ENCODE results near the gene CPLX3. TPM values are rescaled to one million over a fixed set of nuclear protein-coding genes. Genes with fewer than 3 reads are reported as not detected.

Gene CPLX3
- total and polyA plus RNA-seq, 2 of the 8 experiments (the other 6 are each of a cell fraction or from before 2014, with no cell fraction given): 0.17 TPM; not detected in 1

DNA sequence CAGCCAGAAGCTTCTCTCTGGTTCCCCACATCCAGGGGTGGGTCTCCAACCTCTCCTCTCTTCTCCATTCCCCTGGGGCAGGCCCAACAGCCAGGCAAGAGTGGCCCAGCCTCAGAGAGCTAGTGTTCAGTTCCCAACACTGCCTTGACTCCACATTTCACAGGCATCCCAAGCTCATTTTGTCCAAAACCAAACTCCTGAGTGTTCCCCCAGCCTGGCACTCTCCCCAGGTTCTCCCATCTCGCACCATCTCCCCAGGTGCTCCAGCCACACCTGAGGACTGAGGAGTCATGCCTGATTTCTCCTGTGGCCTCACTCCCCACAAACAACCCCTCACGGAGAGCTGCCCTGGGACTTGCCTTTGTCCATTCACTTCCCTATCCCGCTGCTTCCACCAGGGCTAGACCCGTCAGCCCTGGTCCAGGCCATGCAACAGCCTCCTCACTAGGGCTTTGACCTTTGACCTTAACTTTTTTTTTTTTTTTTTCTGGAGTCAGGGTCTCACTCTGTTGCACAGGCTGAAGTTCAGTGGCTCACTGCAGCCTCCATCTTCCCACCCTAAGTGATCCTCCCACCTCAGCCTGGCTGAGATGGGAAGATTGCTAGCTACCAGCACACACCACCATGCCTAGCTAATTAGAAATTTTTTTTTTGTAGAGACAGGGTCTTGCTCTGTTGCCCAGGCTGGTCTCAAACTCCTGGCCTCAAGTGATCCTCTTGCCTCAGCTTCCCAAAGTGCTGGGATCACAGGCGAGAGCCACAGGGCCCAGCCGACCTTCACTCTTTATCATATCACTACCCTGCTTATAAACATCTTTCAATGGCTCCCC is 48.4 kb upstream of the CPLX3 start (continued):
- TF ChIP-seq, protein P1, sequence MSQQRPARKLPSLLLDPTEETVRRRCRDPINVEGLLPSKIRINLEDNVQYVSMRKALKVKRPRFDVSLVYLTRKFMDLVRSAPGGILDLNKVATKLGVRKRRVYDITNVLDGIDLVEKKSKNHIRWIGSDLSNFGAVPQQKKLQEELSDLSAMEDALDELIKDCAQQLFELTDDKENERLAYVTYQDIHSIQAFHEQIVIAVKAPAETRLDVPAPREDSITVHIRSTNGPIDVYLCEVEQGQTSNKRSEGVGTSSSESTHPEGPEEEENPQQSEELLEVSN (IDR thresholded peaks at IDR 0.05): no peak
- TF ChIP-seq HDAC2 (IDR thresholded peaks at IDR 0.05; ENCODE audit: borderline replicate concordance in 1 of 2, low read depth in 2 of 2, low read length in 2 of 2) (no peak), MAFK (IDR thresholded peaks at IDR 0.05; ENCODE audit: low read depth, low read length) (no peak), NRF1 (IDR thresholded peaks at IDR 0.05; ENCODE audit: low read depth, low read length) (no peak), NANOG (IDR thresholded peaks at IDR 0.05; ENCODE audit: insufficient read depth, low read depth, low read length, poor library complexity, severe bottlenecking) (no peak), POLR2A (IDR thresholded peaks at IDR 0.05; ENCODE audit: control extremely low read depth in 1 of 2, low read depth in 2 of 2, low read length in 2 of 2) (no peak), KDM5A (IDR thresholded peaks at IDR 0.05; ENCODE audit: low read length) (no peak)
- TF ChIP-seq, protein P2, sequence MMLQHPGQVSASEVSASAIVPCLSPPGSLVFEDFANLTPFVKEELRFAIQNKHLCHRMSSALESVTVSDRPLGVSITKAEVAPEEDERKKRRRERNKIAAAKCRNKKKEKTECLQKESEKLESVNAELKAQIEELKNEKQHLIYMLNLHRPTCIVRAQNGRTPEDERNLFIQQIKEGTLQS (IDR thresholded peaks at IDR 0.05; ENCODE audit: insufficient read depth, low read depth, low read length): no peak

Measured in H1 (cell line).